CD4-positive, alpha-beta T cell treated with Interferon alpha-2 for 1 hour (primary cell): ENCODE results near the gene ENPP3.

Experiments
- DNase-seq, 2 donors: peaks; one replicate each; pipeline ENCODE4 v3.0.0-alpha.2; 2020 to 2022

ENPP3 gene

DNA sequence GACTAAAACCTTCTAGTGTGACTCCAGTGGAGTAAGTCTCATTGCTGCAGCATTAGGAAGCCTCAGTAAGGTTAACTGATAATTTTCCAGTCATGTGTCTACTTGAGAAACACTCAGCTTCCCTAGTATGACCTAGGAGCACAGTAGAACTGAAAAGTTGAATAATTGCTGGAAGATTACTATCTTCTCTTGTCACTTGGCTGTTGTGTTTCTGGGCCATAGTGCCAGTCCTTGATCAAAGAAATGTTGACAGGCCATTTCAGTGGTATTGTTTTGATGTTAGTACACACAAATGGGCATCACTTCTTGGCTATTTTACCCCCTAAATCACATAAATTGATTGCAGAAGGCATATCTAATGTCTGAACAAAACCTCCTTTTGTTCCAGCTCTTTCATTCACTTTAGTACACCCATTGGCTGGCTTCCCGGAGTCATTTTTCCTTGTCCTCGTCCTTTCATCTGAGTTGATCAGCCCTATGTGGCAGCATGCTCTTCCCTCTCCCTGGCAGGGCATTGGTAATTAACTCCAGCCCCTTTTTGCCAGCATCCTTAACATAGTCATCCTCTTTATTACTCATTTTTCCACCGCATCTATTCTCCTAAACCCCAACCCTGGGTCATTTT is 6.0 kb downstream of the ENPP3 start:
- no peak for DNase-seq

DNA sequence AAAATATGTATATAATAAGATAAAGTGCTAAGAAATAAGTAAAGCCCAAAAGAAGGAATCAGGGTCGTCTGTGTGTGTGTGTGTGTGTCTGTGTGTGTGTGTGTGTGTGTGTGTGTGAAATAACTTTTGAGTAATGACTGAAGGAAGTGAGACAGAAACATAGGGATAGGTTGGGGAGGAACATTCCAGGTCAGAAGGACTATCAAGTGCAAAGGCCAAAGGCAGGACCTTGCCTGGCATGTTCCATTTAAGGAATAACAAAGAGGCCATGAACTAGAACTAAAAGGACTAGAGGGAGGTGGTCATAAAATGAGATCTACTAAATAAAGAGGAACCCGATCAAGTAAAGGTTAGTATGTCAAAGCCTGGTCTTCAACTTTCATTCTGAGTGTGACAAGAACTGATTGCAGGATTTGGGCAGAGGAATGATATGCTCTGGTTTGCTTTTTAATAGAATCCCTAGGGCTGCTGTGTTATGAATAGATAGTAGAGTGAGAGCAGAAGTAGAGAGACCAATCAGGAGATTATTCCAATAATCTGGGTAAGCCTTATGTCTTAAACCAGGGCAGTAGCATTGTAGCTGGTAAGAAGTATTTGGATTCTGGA is 6.9 kb downstream of the ENPP3 start:
- DNase-seq: no peak

- DNase-seq: no peak
Observed at GRCh38 chr6:131644921-131645320, 7.8 kb downstream of the ENPP3 start.

- no peak for DNase-seq
Observed at GRCh38 chr6:131645846-131646245, 8.7 kb downstream of the ENPP3 start.

GRCh38 chr6:131646249-131646670 is 9.2 kb downstream of the ENPP3 start:
- DNase-seq: no peak

DNA sequence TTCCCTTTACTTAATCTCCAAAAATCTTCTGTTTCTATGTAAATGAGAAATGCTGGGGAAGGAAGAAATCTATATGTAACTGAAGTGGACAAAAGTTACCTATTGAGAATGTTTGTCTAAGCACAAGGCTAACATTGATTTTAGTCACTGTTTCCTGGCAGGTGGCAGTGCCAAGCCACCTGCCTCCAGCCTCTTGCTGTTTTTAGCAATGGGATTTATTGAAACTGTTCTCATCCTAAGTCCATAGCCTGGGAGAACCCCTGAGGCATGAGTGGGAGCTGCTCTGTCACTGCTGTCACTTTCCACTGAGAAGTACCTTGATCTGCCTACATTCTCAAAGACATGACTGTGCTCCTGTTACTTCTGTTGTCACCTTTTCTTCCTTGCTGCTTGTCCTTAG is 14.7 kb downstream of the ENPP3 start:
- DNase-seq: no peak

GRCh38 chr6:131652472-131652871 is 15.4 kb downstream of the ENPP3 start:
- no peak for DNase-seq

GRCh38 chr6:131654326-131654725 is 17.2 kb downstream of the ENPP3 start:
- no peak for DNase-seq

- DNase-seq: no peak
Observed at GRCh38 chr6:131655387-131655786, 18.3 kb downstream of the ENPP3 start.

DNA sequence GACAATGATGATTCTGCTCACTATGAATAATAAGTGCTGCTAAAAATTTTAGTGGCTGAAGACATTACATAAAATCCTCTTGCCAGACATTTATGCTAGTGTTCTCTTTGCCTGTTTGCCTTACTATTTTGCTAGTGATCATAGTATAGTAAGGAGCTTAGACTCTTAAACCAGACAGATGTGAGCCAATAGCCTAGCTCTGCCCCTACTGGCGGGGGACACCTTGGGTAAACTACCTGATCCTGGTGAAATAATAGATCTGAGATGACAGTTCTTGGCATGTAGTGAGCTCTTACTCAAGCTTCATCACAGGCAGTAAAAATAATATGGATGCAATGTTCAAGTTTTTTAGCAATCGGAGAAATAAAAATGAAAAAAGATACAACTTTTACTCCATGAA is 18.8 kb downstream of the ENPP3 start:
- no peak for DNase-seq

DNA sequence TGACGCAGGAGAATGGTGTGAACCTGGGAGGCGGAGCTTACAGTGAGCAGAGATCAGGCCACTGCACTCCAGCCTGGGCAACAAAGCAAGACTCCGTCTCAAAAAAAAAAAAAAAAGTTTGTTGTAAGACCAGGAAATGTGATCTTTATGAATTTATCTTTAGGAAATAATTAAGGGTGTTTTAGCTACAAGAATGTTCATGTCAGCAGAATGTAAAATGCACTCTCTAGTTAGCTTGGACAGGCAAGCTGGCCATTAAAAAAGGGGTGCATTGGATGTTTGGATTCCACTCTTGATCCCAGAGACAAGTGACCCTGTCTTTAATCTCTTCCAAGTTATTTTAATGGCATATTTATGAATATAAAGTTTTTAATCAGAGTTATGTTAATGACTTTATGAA is 19.6 kb downstream of the ENPP3 start:
- no peak for DNase-seq

- no peak for DNase-seq
Observed at GRCh38 chr6:131657222-131657621, 20.1 kb downstream of the ENPP3 start.

DNA sequence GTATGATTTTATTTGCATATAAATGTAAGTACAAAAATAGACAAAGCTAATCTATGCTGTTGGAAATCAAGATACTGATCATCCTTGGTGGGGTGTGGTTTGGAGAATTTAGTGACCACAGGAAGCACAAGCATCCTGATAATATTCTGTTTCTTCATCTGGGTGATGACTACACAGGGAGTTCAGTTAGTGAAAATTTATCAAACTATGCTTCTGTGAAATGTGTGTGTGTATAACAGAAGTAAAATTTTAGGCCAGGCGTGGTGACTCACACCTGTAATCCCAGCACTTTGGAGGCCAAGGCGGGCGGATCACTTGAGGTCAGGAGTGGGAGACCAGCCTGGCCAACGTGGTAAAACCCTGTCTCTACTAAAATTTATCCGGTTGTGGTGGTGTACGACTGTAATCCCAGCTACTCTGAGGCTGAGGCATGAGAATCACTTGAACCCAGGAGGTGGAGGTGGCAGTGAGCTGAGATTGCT is 20.6 kb downstream of the ENPP3 start:
- DNase-seq: no peak

DNA sequence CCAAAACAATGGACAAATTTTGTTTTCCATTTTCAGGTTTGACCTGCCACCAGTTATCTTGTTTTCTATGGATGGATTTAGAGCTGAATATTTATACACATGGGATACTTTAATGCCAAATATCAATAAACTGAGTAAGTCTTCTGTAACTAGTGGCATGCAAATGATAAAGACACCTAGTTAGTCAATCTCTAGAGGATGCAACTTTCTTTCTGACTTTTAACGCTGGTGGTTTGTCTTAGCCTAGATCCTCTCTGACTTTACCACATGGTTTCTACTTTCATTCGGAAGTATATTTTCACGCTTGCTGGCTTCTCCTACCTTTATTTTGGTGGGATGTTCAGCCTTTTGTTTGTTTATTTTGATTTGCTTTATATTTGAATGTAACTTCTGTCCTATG is 21.2 kb downstream of the ENPP3 start:
- DNase-seq: no peak

GRCh38 chr6:131660195-131660594 is 23.1 kb downstream of the ENPP3 start:
- no peak for DNase-seq

- DNase-seq: no peak
Observed at GRCh38 chr6:131663578-131664165, 26.6 kb downstream of the ENPP3 start.

DNA sequence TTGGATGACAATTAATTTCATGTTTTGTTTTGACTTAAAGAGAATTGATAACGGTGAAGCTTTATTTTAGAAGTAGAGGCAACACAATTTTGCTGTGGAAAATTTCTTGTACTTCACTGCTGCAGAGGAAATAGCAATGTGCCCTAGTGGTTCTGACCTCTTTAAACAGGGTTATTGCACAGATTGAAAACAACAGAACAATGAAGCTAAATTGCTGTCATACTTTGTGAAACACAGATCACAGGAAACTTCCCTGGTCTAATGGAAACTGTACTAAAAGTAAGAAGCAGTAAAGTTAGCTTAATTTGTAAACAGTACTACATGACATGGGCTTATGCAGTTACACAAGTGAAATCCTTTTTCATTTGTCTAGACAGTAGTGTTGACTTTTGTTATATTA is 32.8 kb downstream of the ENPP3 start:
- DNase-seq: no peak

DNA sequence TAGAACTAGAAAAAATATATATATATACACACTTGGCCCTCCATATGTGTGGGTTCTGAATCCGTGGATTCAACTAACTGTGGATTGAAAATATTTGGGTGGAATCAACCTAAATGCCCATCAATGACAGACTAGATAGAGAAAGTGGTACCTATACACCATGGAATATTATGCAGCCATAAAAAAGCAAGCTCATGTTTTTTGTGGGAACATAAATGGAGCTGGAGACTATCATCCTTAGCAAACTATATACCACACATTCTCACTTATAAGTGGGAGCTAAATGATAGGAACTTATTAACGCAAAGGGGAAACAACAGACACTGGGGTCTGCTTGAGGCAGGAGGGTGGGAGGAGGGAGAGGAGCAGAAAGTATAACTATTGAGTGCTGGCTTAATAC is 36.1 kb downstream of the ENPP3 start:
- DNase-seq: no peak

DNA sequence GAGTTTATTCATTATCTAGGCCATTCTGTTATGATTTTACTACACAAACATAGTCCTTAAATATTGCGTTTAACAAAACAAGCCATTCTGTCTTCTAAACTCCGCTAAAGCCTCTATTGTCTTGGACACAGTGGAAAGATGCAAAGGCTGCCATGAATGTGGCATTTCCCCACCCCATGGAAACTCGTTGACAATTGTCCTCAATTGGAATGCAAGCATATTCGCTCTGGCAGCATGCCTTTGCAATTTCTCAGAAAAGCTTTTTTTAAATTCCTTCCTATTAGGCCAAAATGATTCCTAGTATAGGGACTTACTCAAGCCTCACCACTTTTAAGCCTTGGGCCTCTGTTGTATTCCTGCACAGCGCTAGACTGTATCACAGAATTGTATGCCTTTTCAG is 41.3 kb downstream of the ENPP3 start:
- DNase-seq: no peak

DNA sequence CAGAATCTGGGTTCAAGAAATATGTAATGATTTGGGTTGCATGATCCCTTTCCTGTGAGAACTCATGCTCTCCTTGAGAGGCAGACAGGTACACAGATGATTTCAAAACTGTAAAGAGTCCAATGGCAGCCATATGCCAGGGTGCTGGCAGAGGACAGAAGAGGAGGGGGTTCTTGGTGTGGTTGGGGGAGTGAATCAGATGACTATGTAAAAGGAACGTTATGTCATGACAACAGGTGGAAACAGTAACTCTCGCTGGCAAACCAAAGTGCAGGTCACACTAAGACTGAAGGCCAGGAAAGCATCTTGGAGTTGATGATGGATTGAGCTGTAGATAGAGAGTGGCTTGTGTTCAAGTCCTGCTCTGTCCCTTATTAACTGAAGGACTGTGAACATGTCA is 43.8 kb downstream of the ENPP3 start:
- no peak for DNase-seq

- DNase-seq: no peak
Observed at GRCh38 chr6:131681585-131681984, 44.5 kb downstream of the ENPP3 start.

- no peak for DNase-seq
Observed at GRCh38 chr6:131682442-131682841, 45.3 kb downstream of the ENPP3 start.

DNA sequence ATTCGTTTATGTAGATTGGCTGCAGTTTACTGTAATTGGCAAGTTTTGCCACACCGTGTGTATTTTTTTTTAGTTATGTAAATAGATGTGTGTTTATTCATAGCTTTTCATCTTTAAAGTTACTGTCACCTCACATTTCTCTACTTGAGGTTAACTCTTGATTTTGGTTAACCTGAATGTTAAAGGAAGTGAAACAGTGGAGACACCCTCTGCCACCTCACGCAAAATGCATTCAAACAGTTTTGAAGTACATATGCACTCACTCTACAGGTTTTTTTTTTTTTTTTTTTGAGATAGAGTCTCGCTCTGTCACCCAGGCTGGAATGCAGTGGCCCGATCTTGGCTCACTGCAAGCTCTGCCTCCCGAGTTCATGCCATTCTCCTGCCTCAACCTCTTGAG is 46.4 kb downstream of the ENPP3 start:
- peak in 1 of 2 donors; percentile 29 for DNase-seq

GRCh38 chr6:131685266-131685780 is 48.2 kb downstream of the ENPP3 start:
- no peak for DNase-seq
